Measurements from ENCODE around the gene CELF4. TPM values are rescaled to one million over a fixed set of nuclear protein-coding genes. Genes with fewer than 3 reads are reported as not detected.

Gene CELF4
- total RNA-seq, 2 experiments from 2014 or later: not detected

- CTCF ChIA-PET: no interaction called here
- no peaks in the 10 kb centered on the region for H3K27me3 Mint-ChIP-seq
- no peak overlapping the region for H3K4me3 Mint-ChIP-seq
- H3K36me3 Mint-ChIP-seq (ENCODE audit: low read depth): no peaks in the 10 kb centered on the region
- H3K27ac Mint-ChIP-seq: no peak overlapping the region
- DNase-seq: no peak
- no peaks in the 10 kb centered on the region for H3K9me3 Mint-ChIP-seq
- H3K4me1 Mint-ChIP-seq: no peaks in the 10 kb centered on the region
- POLR2A ChIA-PET: no interaction called here
These were observed 114.3 kb downstream of the CELF4 start for GRCh38 chr18:37451239-37451825.

GRCh38 chr18:37450434-37451132 is 115.0 kb downstream of the CELF4 start:
- no peaks in the 10 kb centered on the region for H3K9me3 Mint-ChIP-seq
- no peak overlapping the region for H3K27ac Mint-ChIP-seq
- POLR2A ChIA-PET: no interaction called here
- no peaks in the 10 kb centered on the region for H3K27me3 Mint-ChIP-seq
- H3K4me3 Mint-ChIP-seq: no peak overlapping the region
- H3K36me3 Mint-ChIP-seq (ENCODE audit: low read depth): no peaks in the 10 kb centered on the region
- CTCF ChIA-PET: no interaction called here
- no peaks in the 10 kb centered on the region for H3K4me1 Mint-ChIP-seq
- DNase-seq: no peak

GRCh38 chr18:37449618-37450017 is 116.0 kb downstream of the CELF4 start:
- CTCF ChIA-PET: no interaction called here
- DNase-seq: no peak
- no peaks in the 10 kb centered on the region for H3K9me3 Mint-ChIP-seq
- H3K4me3 Mint-ChIP-seq: no peak overlapping the region
- no peaks in the 10 kb centered on the region for H3K36me3 Mint-ChIP-seq (ENCODE audit: low read depth)
- H3K27me3 Mint-ChIP-seq: no peaks in the 10 kb centered on the region
- POLR2A ChIA-PET: no interaction called here
- no peak overlapping the region for H3K27ac Mint-ChIP-seq
- peaks cover 5% of the 10 kb centered on the region for H3K4me1 Mint-ChIP-seq

- peaks cover 8% of the 10 kb centered on the region for H3K4me1 Mint-ChIP-seq
- POLR2A ChIA-PET: no interaction called here
- peak overlapping the region; percentile 10 for H3K27ac Mint-ChIP-seq
- H3K9me3 Mint-ChIP-seq: no peaks in the 10 kb centered on the region
- no peak overlapping the region for H3K4me3 Mint-ChIP-seq
- H3K36me3 Mint-ChIP-seq (ENCODE audit: low read depth): no peaks in the 10 kb centered on the region
- no peaks in the 10 kb centered on the region for H3K27me3 Mint-ChIP-seq
- no peak for DNase-seq
- CTCF ChIA-PET: no interaction called here
These were observed 116.7 kb downstream of the CELF4 start for GRCh38 chr18:37448946-37449345.

- no peaks in the 10 kb centered on the region for H3K27me3 Mint-ChIP-seq
- no peaks in the 10 kb centered on the region for H3K36me3 Mint-ChIP-seq (ENCODE audit: low read depth)
- POLR2A ChIA-PET: no interaction called here
- H3K4me3 Mint-ChIP-seq: no peak overlapping the region
- no peak for DNase-seq
- CTCF ChIA-PET: no interaction called here
- H3K4me1 Mint-ChIP-seq: peaks cover 8% of the 10 kb centered on the region
- H3K27ac Mint-ChIP-seq: no peak overlapping the region
- no peaks in the 10 kb centered on the region for H3K9me3 Mint-ChIP-seq
These were observed 117.4 kb downstream of the CELF4 start for GRCh38 chr18:37447962-37448888.

- no peak overlapping the region for H3K4me3 Mint-ChIP-seq
- H3K27ac Mint-ChIP-seq: no peak overlapping the region
- no peak for DNase-seq
- ChIA-PET POLR2A (no interaction called here), CTCF (no interaction called here)
- no peaks in the 10 kb centered on the region for H3K36me3 Mint-ChIP-seq (ENCODE audit: low read depth)
- no peaks in the 10 kb centered on the region for H3K27me3 Mint-ChIP-seq
- H3K4me1 Mint-ChIP-seq: peaks cover 8% of the 10 kb centered on the region
- H3K9me3 Mint-ChIP-seq: no peaks in the 10 kb centered on the region
These were observed 119.8 kb downstream of the CELF4 start for GRCh38 chr18:37445836-37446235.

GRCh38 chr18:37445368-37445767 is 120.2 kb downstream of the CELF4 start:
- ChIA-PET CTCF (no interaction called here), POLR2A (no interaction called here)
- Mint-ChIP-seq H3K27ac (no peak overlapping the region), H3K27me3 (no peaks in the 10 kb centered on the region), H3K4me3 (no peak overlapping the region), H3K4me1 (peaks cover 8% of the 10 kb centered on the region), H3K9me3 (no peaks in the 10 kb centered on the region), H3K36me3 (ENCODE audit: low read depth) (no peaks in the 10 kb centered on the region)
- no peak for DNase-seq

- Mint-ChIP-seq H3K4me3 (no peak overlapping the region), H3K27ac (no peak overlapping the region), H3K9me3 (no peaks in the 10 kb centered on the region), H3K4me1 (peaks cover 8% of the 10 kb centered on the region), H3K36me3 (ENCODE audit: low read depth) (no peaks in the 10 kb centered on the region), H3K27me3 (no peaks in the 10 kb centered on the region)
- ChIA-PET POLR2A (no interaction called here), CTCF (no interaction called here)
- no peak for DNase-seq
These were observed 122.1 kb downstream of the CELF4 start for GRCh38 chr18:37443325-37444055.

- Mint-ChIP-seq H3K4me3 (no peak overlapping the region), H3K9me3 (no peaks in the 10 kb centered on the region), H3K27me3 (no peaks in the 10 kb centered on the region), H3K27ac (no peak overlapping the region), H3K36me3 (ENCODE audit: low read depth) (no peaks in the 10 kb centered on the region), H3K4me1 (peaks cover 8% of the 10 kb centered on the region)
- ChIA-PET CTCF (interaction anchor here (0.7 kb wide), 1 partner anchor 1150 kb away, joined by 3 read pairs; no protein-coding TSS in a partner anchor), POLR2A (no interaction called here)
- no peak for DNase-seq
These were observed 123.1 kb downstream of the CELF4 start for GRCh38 chr18:37442477-37442876.

- no peak overlapping the region for H3K4me3 Mint-ChIP-seq
- H3K9me3 Mint-ChIP-seq: no peaks in the 10 kb centered on the region
- H3K27ac Mint-ChIP-seq: no peak overlapping the region
- DNase-seq: no peak
- POLR2A ChIA-PET: interaction anchor here (0.7 kb wide), 1 partner anchor 11 kb away, joined by 4 read pairs; no protein-coding TSS in a partner anchor
- CTCF ChIA-PET: interaction anchor here (0.7 to 1.2 kb wide), 2 partner anchors 9 to 1149 kb away, joined by 3 read pairs; no protein-coding TSS in a partner anchor
- H3K4me1 Mint-ChIP-seq: peaks cover 8% of the 10 kb centered on the region
- no peaks in the 10 kb centered on the region for H3K36me3 Mint-ChIP-seq (ENCODE audit: low read depth)
- no peaks in the 10 kb centered on the region for H3K27me3 Mint-ChIP-seq
These were observed 123.8 kb downstream of the CELF4 start for GRCh38 chr18:37441821-37442220.

GRCh38 chr18:37440206-37440605 is 125.4 kb downstream of the CELF4 start:
- Mint-ChIP-seq H3K4me1 (peaks cover 10% of the 10 kb centered on the region), H3K36me3 (ENCODE audit: low read depth) (no peaks in the 10 kb centered on the region), H3K27ac (no peak overlapping the region), H3K27me3 (no peaks in the 10 kb centered on the region), H3K9me3 (no peaks in the 10 kb centered on the region), H3K4me3 (no peak overlapping the region)
- ChIA-PET POLR2A (no interaction called here), CTCF (no interaction called here)
- DNase-seq: no peak

GRCh38 chr18:37438417-37439180 is 127.0 kb downstream of the CELF4 start:
- Mint-ChIP-seq H3K27ac (no peak overlapping the region), H3K4me3 (no peak overlapping the region), H3K4me1 (peaks cover 2% of the 10 kb centered on the region), H3K27me3 (no peaks in the 10 kb centered on the region), H3K36me3 (ENCODE audit: low read depth) (no peaks in the 10 kb centered on the region), H3K9me3 (no peaks in the 10 kb centered on the region)
- no peak for DNase-seq
- ChIA-PET POLR2A (no interaction called here), CTCF (no interaction called here)

All from activated CD4-positive, alpha-beta T cell treated with anti-CD3 and anti-CD28 coated beads, Interleukin-2, amount 10 ng/mL, durations not matched to agents 7 days and 5 days (primary cell).